ENCODE results near the gene ESR2. TPM values are rescaled to one million over a fixed set of nuclear protein-coding genes. Genes with fewer than 3 reads are reported as not detected.
A peak's percentile ranks its signal among the peaks of the same experiment; 100 is the strongest.

Gene ESR2
- total RNA-seq, 1 donor: not detected

DNA sequence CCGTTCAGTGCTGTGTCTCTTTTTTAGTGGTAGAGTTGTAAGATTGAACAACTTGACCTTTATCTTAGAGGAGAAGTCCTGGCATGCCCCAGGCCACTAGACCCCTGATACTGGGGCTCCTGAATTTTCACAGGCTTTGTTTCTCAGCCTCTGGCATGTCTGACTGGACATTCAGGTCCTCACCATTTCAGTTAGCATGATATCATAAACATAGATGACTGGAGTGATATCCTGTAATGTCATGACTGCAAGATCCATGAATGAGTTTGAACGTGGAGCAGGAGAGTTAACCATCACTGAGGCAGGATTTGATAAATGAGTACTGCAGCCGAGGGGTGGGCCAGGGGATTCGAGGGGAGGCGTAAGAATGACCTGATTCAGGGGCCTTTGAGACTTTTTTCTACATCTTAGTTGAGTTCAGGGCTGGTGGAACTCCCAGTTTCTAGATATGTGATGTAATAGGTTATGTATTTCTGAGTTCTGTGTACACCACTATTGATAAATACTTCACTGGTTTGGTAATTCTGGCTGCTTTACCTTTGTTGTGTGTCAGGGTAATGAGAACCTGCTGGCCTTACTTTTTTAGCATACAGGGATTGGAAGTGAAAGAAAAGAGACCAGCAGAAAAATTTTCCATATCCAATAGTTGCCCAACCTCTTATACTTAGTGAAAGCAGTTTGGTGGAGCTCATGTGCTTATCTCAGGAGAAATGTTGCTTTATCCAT is 224.4 kb downstream of the ESR2 start:
- H3K4me3 ChIP-seq (ENCODE audit: insufficient read depth, low read length): no peak overlapping the region
- H3K36me3 ChIP-seq (ENCODE audit: insufficient read depth, low read length): no peaks in the 10 kb centered on the region
- H4K20me1 ChIP-seq (ENCODE audit: insufficient read depth, low read length): no peaks in the 10 kb centered on the region
- no peaks in the 10 kb centered on the region for H3K79me2 ChIP-seq (ENCODE audit: insufficient read depth, low read length)
- H3K4me2 ChIP-seq (ENCODE audit: insufficient read depth, low read length): no peak overlapping the region
- no peak overlapping the region for H2AFZ ChIP-seq (ENCODE audit: low read length)
- no peak overlapping the region for H3K27ac ChIP-seq (ENCODE audit: low read depth, low read length)
- no peak for DNase-seq (ENCODE audit: insufficient read length, low spot score, missing footprints)
- TF ChIP-seq, protein P1, sequence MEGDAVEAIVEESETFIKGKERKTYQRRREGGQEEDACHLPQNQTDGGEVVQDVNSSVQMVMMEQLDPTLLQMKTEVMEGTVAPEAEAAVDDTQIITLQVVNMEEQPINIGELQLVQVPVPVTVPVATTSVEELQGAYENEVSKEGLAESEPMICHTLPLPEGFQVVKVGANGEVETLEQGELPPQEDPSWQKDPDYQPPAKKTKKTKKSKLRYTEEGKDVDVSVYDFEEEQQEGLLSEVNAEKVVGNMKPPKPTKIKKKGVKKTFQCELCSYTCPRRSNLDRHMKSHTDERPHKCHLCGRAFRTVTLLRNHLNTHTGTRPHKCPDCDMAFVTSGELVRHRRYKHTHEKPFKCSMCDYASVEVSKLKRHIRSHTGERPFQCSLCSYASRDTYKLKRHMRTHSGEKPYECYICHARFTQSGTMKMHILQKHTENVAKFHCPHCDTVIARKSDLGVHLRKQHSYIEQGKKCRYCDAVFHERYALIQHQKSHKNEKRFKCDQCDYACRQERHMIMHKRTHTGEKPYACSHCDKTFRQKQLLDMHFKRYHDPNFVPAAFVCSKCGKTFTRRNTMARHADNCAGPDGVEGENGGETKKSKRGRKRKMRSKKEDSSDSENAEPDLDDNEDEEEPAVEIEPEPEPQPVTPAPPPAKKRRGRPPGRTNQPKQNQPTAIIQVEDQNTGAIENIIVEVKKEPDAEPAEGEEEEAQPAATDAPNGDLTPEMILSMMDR (IDR thresholded peaks at IDR 0.05; ENCODE audit: extremely low read depth, low read depth, low read length): no peak
- no peaks in the 10 kb centered on the region for H3K9me3 ChIP-seq (ENCODE audit: low read depth, low read length)
- no peaks in the 10 kb centered on the region for H3K27me3 ChIP-seq (ENCODE audit: insufficient read depth, low read length)
- peaks cover 2% of the 10 kb centered on the region for H3K4me1 ChIP-seq (ENCODE audit: insufficient read depth, low read length)

DNA sequence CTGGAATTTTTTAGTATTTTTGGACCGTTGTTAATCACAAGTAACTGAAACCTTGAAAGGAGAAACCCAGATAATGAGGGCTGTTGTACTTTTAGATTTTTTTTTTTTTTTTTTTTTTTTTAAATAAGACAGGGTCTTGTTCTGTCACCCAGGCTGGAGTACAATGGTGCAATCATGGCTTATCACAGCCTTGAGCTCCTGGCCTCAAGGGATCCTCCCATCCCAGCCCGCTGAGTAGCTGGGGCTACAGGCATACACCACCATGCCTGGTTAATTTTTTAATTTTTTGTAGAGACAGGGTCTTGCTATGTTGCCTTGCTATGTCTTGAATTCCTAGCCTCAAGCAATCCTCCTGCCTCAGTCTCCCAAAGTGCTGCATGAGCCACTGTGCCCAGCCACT is 229.7 kb downstream of the ESR2 start:
- H3K9me3 ChIP-seq (ENCODE audit: low read depth, low read length): no peaks in the 10 kb centered on the region

DNA sequence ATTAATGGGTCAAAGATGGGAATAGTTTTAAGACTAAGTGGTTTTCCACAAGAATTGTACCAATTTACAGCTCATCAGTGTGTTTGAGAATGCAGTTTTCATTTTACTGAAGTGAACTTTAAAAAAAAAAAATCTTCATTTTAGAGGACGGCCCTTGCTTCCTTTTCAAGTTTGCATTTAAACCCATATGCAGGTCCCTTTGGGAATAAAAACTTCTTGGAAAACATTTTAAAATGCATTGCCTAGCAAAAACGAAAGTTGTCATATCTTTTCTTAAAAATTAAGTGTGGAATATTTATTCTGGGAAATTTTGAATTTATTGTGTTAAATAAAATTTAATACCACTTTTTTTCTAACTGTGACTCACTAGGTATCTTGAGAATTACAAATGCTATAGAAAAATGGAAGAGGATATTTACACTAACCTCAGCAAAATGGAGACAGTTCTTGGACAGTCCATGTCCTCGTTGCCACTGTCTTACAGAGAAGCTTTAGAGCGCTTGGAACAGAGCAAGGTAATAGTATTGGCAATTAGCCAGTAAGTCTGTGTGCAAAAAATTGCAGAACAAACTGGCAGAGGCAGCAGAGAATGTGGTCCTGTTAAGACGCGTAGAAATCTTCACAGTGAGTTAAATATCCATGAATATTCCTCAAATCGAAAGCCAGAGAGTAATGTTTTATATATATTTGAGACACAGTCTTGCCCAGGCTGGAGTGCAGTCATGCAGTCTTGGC is 231.6 kb downstream of the ESR2 start:
- Histone ChIP-seq H3K27ac (ENCODE audit: low read depth, low read length) (no peak overlapping the region), H2AFZ (ENCODE audit: low read length) (peak overlapping the region; percentile 54), H3K4me2 (ENCODE audit: insufficient read depth, low read length) (peak overlapping the region; percentile 53), H3K4me3 (ENCODE audit: insufficient read depth, low read length) (no peak overlapping the region), H4K20me1 (ENCODE audit: insufficient read depth, low read length) (no peaks in the 10 kb centered on the region), H3K9me3 (ENCODE audit: low read depth, low read length) (no peaks in the 10 kb centered on the region), H3K27me3 (ENCODE audit: insufficient read depth, low read length) (no peaks in the 10 kb centered on the region), H3K36me3 (ENCODE audit: insufficient read depth, low read length) (no peaks in the 10 kb centered on the region), H3K4me1 (ENCODE audit: insufficient read depth, low read length) (no peaks in the 10 kb centered on the region), H3K79me2 (ENCODE audit: insufficient read depth, low read length) (no peaks in the 10 kb centered on the region)
- TF ChIP-seq, protein P1 (IDR thresholded peaks at IDR 0.05; ENCODE audit: extremely low read depth, low read depth, low read length): no peak
- no peak for DNase-seq (ENCODE audit: insufficient read length, low spot score, missing footprints)

More for the DNA sequence above, 229.7 kb downstream of the ESR2 start:
- no peaks in the 10 kb centered on the region for H3K4me1 ChIP-seq (ENCODE audit: insufficient read depth, low read length)
- no peak for DNase-seq (ENCODE audit: insufficient read length, low spot score, missing footprints)
- no peak overlapping the region for H3K4me3 ChIP-seq (ENCODE audit: insufficient read depth, low read length)
- H4K20me1 ChIP-seq (ENCODE audit: insufficient read depth, low read length): no peaks in the 10 kb centered on the region
- TF ChIP-seq, protein P1 (IDR thresholded peaks at IDR 0.05; ENCODE audit: extremely low read depth, low read depth, low read length): no peak
- H3K27ac ChIP-seq (ENCODE audit: low read depth, low read length): no peak overlapping the region
- H3K79me2 ChIP-seq (ENCODE audit: insufficient read depth, low read length): no peaks in the 10 kb centered on the region
- H3K4me2 ChIP-seq (ENCODE audit: insufficient read depth, low read length): no peak overlapping the region
- no peaks in the 10 kb centered on the region for H3K27me3 ChIP-seq (ENCODE audit: insufficient read depth, low read length)
- H3K36me3 ChIP-seq (ENCODE audit: insufficient read depth, low read length): no peaks in the 10 kb centered on the region
- no peak overlapping the region for H2AFZ ChIP-seq (ENCODE audit: low read length)

DNA sequence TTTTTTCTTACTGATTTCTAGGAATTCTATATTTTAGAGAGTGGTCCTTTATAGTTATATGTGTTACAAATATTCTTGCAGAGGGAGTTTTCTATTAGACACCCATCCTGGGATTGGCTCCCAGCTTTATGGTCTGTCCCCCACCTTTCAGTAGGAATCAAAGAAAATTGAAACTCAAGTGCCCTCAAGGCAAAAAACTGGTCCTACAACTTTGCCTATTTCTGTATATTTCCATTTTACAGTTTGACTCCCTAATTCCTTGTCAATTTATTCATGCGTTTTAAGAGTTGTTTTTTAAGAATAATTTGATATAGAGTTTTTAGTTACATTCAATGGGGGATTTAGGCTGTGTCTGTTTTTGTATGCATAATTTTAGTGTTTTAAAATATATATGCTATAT is 232.5 kb downstream of the ESR2 start:
- Histone ChIP-seq H3K4me2 (ENCODE audit: insufficient read depth, low read length) (no peak overlapping the region), H2AFZ (ENCODE audit: low read length) (no peak overlapping the region), H3K79me2 (ENCODE audit: insufficient read depth, low read length) (no peaks in the 10 kb centered on the region), H3K9me3 (ENCODE audit: low read depth, low read length) (no peaks in the 10 kb centered on the region), H3K27me3 (ENCODE audit: insufficient read depth, low read length) (no peaks in the 10 kb centered on the region), H4K20me1 (ENCODE audit: insufficient read depth, low read length) (no peaks in the 10 kb centered on the region), H3K27ac (ENCODE audit: low read depth, low read length) (no peak overlapping the region), H3K4me1 (ENCODE audit: insufficient read depth, low read length) (no peaks in the 10 kb centered on the region), H3K36me3 (ENCODE audit: insufficient read depth, low read length) (no peaks in the 10 kb centered on the region), H3K4me3 (ENCODE audit: insufficient read depth, low read length) (no peak overlapping the region)
- DNase-seq (ENCODE audit: insufficient read length, low spot score, missing footprints): no peak
- TF ChIP-seq, protein P1 (IDR thresholded peaks at IDR 0.05; ENCODE audit: extremely low read depth, low read depth, low read length): no peak

All from osteoblast (primary cell).